DOHH2 (cell line): Measurements from ENCODE around the gene CARNS1.

Experiments used
- CTCF ChIP-seq: fragments of 200-600 bp; sonication (generic); IDR thresholded peaks from one replicate; pipeline ENCODE4 v1.5.1; 2014; ENCODE audit warnings: antibody characterized with exemption, mild to moderate bottlenecking, low read depth, low read length; ENCODE audit not compliant: poor library complexity, severe bottlenecking
- EZH2phosphoT487 ChIP-seq: fragments of 200-600 bp; sonication (generic); IDR thresholded peaks from 2 replicates; pipeline ENCODE4 v1.6.1; 2017; ENCODE audit warnings: borderline replicate concordance, mild to moderate bottlenecking, antibody characterized with exemption, low read length, moderate library complexity, mixed read lengths

DNA sequence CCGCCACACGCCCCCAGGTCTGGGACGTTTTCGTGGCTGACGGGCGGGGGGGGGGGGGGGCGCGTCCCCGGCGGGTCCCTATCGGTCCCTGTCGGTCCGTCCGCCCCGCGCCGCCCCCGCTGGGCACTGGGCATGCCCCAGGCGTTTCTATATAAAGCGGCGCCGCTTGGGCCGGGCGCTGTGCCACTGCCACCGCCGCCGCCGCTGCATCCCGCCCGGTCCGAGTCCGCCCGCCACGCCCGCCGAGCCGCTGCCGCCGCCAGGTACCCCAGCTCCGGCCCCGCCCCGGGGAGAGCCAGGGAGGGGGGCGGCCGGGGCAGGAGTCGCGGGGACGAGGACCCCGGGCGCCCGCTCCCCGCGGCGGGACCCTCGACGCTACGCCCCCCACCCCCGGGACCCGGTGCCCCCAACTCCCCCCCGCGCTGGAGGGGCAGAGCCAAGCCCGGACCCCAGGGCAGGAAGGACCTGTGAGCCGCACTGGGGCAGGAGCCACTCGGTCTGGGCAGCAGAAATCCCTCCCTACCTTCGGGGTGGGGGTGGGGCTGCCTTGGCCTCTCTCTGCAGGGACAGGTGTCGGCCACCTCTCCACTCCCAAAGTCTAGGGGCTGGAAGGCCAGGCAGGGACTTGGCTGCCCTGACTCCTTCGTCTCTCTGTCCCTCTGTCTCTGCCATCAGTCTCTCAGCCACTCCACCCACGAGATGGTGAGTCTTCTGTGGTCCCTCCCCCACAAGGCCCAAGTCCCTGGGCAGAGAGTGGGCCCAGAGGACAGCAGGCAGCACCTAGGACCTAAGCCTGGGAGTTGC lies at the start of gene CARNS1:
- no peak for TF ChIP-seq CTCF
- no peak for TF ChIP-seq EZH2phosphoT487
